HUES48 (cell line): ENCODE data around the gene ANGPT4.
"Not testable (repeated sequence)": the region's sequence is repeated elsewhere in the genome, so short reads cannot be mapped to it uniquely, and the experiment has no call there.

Experiments used
- H3K27ac ChIP-seq: one replicate; pipeline ENCODE4 v1.7.0; 2013; ENCODE audit warnings: low read depth, low read length, inconsistent platforms
- H3K27me3 ChIP-seq: 2 replicates; pipeline ENCODE4 v1.6.1; 2013; ENCODE audit warnings: mild to moderate bottlenecking, low read length; ENCODE audit not compliant: control insufficient read depth, insufficient read depth
- H3K36me3 ChIP-seq: 2 replicates; pipeline ENCODE4 v1.6.1; 2013; ENCODE audit warnings: low read length; ENCODE audit not compliant: control insufficient read depth, insufficient read depth
- H3K4me1 ChIP-seq: 2 replicates; pipeline ENCODE4 v1.6.1; 2013; ENCODE audit warnings: mild to moderate bottlenecking, low read length; ENCODE audit not compliant: control insufficient read depth, insufficient read depth
- H3K4me3 ChIP-seq: 2 replicates; pipeline ENCODE4 v1.5.1; 2013; ENCODE audit warnings: mild to moderate bottlenecking, low read depth, low read length
- H3K9ac ChIP-seq: 2 replicates; pipeline ENCODE4 v1.6.1; 2013; ENCODE audit warnings: mild to moderate bottlenecking, low read depth, low read length, moderate library complexity
- H3K9me3 ChIP-seq: 2 replicates; pipeline ENCODE4 v1.6.1; 2013; ENCODE audit warnings: low read length; ENCODE audit not compliant: control insufficient read depth, insufficient read depth

ANGPT4 gene

DNA sequence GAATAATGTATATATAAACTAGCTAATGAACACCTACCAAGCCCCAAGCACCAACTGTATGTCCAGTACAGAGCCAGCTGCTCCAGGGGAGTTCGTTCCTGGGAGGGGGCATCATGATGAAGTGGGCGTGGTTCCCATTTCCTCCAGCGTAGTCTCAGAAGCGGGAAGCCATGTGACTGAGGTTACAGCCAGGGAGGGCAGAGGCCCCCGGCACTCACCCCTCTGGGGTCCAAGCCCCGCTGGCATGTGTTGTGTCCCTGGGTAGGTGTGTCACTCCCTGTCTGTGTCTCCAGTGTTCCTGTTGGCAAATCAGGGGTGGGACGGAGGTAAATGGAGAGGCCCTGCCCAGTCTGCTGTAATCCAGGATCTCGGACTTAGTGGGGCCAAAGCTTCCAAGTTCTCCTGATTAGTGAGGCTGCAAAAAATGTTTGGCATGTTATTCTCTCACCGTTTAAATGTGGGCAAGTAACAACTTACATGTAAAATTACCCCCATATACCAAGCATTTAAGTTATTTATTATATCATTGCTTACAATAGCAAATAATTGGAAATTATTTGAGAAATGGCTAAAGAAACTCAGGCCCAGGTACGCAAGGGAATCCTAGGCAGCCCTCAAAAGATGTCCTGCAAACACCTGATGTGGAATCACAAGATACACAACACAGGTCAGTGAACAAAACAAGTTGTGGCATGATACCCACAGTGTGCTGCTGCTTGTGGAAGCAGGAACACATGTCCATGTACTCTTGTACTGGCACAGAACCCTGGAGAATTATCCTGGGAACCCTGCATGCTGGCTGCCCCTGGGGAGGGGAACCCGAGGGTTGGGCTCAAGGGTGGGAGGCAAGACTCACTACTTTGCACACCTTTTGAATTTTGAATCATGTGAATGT, 60.4 kb downstream of the ANGPT4 start:
- Histone ChIP-seq H3K27me3 (no peaks in the 10 kb centered on the region), H3K9me3 (no peaks in the 10 kb centered on the region), H3K36me3 (no peaks in the 10 kb centered on the region), H3K4me1 (no peaks in the 10 kb centered on the region), H3K27ac (no peak overlapping the region), H3K4me3 (no peak overlapping the region), H3K9ac (no peak overlapping the region)

DNA sequence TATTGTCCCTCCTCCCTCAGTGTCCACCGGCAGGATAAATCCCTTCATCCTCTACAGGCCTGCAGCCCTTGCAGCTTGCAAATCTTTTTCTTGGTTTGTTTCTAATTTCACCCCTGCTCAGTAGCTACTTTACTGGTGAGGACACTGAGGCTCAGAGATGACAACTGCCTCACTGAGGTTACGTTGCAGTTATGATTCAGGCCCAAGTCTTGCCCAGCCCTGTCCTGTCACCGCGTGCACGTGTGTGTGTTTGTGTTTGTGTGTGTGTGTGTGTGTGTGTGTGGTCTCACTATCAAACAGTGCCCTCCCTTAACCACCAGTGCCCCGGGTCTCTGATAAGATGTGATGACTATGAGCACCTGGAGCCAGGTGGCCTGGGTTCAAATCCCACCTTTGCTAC, 61.5 kb downstream of the ANGPT4 start:
- H3K9me3 ChIP-seq = no peaks in the 10 kb centered on the region
- no peaks in the 10 kb centered on the region for H3K27me3 ChIP-seq
- no peak overlapping the region for H3K27ac ChIP-seq
- no peak overlapping the region for H3K4me3 ChIP-seq
- H3K4me1 ChIP-seq = no peaks in the 10 kb centered on the region
- H3K36me3 ChIP-seq = no peaks in the 10 kb centered on the region
- no peak overlapping the region for H3K9ac ChIP-seq

DNA sequence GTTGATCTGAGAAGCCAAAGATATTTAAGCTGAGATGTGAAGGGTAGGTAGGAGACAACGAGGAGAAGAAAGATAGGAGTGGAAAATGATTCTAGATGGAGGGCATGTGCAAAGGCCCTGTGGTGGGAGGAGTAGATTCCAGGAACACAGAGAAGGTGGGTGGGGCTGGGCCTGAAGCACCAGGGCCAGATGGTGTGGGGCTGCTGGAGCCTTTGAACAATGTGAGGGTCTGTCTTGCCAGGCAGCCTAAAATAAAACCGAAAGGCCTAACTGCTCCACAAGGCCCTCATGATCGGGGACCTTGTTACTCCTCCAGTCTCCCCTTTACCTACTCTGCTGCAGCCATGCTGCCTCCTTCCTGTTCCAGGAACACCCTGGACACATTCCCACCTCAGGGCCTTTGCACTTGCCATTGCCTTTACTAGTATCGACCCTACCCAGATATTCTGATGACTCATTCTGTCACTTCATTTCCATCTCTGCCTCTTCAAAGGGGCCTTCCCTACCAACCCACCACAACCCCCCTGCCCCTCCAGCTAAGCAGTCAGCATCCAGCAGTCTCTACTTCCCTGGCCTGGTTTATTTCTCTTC, 62.6 kb downstream of the ANGPT4 start:
- H3K36me3 ChIP-seq = no peaks in the 10 kb centered on the region

DNA sequence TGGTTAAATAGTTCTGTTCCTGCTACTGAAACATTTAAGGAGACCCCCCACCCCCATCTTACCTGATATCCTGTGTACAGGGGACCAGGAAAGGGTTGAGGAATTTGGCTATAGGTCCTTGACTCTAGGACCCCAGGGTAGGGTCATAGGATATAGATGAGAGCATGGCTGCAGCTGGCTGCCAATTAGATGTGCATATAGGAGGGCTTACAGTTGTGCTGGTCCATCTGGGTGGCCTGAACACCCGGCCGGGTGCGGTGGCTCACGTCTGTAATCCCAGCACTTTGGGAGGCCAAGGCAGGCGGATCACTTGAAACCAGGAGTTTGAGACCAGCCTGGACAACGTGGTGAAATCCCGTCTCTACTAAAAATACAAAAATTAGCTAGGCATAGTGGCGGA, 67.4 kb downstream of the ANGPT4 start:
- not testable (repeated sequence) for H3K36me3 ChIP-seq, H3K27me3 ChIP-seq, H3K9ac ChIP-seq, H3K27ac ChIP-seq, H3K9me3 ChIP-seq, H3K4me3 ChIP-seq
- H3K4me1 ChIP-seq = peaks cover 13% of the 10 kb centered on the region

More for the DNA sequence above, 62.6 kb downstream of the ANGPT4 start:
- H3K27ac ChIP-seq = no peak overlapping the region
- no peak overlapping the region for H3K9ac ChIP-seq
- no peak overlapping the region for H3K4me3 ChIP-seq
- no peaks in the 10 kb centered on the region for H3K4me1 ChIP-seq
- H3K9me3 ChIP-seq = no peaks in the 10 kb centered on the region
- H3K27me3 ChIP-seq = no peaks in the 10 kb centered on the region

DNA sequence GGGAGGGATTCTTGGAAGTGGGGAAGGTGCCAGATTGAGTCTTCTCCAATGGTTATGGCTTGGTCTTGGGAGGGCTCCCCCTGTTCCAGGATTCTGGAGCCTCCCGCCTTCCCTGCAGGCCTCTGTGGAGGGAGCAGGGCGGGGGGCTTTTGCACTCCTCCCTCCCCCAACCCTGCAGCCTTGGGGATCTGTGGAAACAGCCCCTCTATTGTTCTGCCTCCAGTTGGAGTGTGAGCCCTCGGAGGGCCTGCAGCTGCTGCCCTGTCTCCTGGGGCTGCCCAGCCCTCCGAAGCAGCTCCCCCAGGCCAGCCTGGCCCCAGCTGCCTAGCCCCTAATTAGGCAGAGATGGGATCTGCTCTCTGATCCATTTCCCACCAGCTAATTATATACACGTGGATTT, 67.9 kb downstream of the ANGPT4 start:
- H3K27me3 ChIP-seq = peaks cover 4% of the 10 kb centered on the region; the same call in 1 of the 2 replicates
- no peaks in the 10 kb centered on the region for H3K36me3 ChIP-seq
- no peak overlapping the region for H3K4me3 ChIP-seq
- no peaks in the 10 kb centered on the region for H3K9me3 ChIP-seq
- H3K27ac ChIP-seq = no peak overlapping the region
- H3K4me1 ChIP-seq = peaks cover 14% of the 10 kb centered on the region
- no peak overlapping the region for H3K9ac ChIP-seq

DNA sequence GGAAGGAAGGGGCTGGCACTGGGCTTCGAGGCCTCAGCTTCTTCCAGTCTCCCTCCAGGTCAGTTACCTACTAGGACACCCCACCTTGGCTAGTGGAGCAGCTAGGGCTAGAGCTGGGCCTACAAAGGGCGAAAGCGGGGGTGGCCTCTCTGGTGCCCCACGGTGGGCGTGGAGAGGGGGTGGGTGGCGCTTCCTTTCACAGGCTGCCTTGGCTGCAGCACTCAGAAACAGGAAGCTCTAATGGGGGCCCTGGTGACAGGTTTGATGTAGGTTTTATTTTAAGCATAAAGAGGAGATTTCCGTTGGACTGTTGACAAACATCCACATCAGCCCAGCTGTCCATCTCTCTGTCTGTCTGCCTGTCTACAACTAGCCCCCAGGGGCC, 69.2 kb downstream of the ANGPT4 start:
- Histone ChIP-seq H3K27ac (no peak overlapping the region), H3K9ac (no peak overlapping the region), H3K4me1 (peaks cover 19% of the 10 kb centered on the region), H3K9me3 (no peaks in the 10 kb centered on the region), H3K36me3 (no peaks in the 10 kb centered on the region), H3K27me3 (peaks cover 15% of the 10 kb centered on the region), H3K4me3 (no peak overlapping the region)

DNA sequence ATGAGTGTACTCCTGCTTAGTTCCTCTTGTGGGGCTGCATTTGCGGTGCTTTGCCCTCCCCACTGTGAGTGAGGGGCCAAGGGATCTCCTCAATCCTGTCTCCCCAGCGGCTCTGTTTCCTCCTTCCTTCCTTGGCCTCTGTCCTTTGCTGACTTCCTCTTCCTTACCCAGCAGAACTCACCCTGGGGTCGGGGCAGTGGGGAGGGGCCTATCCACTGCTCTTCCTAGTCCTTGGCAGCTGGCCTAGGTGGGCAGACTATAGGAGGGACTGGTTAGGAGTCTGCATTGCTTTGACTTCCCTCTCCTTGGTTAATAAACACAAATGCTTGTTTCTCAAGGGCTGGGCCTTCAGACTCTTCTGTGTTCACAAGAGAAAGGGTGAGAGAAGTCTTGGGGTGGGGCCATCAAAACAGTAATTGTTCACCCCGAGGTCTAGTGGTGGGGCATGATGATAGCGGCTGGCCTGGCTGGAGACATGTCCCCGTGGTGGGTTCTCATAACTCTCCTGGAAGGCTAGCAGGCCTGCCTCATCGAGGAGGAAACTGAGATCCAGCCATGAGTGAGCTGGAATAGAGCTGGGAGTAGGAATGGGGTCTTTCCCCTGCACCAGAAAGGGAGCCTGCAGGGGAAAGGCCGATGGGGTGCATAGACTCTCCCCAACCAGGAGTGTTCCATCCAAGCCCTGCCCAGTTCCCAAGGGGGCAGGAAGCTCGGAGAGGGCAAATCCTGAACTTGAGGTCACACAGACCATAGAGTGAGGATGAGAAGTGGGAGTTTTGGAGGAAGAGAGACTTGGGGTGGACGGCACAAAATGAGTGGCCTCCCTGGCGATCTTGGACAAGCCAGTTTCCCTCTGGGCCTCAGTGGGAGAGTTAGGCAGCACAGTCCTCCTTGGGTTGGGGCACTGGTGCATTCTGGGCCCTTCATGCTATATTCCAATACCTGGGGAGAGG, 69.9 kb downstream of the ANGPT4 start:
- Histone ChIP-seq H3K4me3 (no peak overlapping the region), H3K4me1 (peaks cover 19% of the 10 kb centered on the region), H3K27ac (no peak overlapping the region)

DNA sequence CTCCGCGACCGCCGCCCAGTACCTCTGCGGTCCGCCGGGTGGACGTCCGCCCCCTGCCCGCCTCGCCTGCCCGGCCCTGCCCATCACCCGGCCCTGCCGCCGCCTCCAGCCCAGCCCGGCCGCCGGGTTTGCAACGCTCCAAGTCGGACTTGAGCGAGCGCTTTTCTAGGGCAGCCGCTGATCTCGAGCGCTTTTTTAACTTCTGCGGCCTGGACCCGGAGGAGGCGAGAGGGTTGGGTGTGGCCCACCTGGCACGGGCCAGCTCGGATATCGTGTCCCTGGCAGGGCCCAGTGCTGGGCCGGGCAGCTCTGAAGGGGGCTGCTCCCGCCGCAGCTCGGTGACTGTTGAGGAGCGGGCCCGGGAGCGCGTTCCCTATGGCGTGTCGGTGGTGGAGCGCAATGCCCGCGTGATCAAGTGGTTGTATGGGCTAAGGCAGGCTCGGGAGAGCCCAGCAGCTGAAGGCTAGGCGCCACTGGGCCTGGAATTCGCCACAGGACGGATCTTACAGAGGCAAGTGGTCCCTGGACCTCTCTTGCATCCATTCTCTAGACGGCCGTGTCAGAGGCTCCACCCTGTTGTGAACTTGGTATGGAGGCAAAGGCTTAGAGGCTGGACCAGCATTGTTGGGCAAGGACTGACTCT, 70.8 kb downstream of the ANGPT4 start:
- peak overlapping the region; percentile 72; the same call in 1 of the 2 replicates for H3K4me3 ChIP-seq

More for the DNA sequence above, 69.9 kb downstream of the ANGPT4 start:
- no peaks in the 10 kb centered on the region for H3K9me3 ChIP-seq
- peaks cover 18% of the 10 kb centered on the region for H3K27me3 ChIP-seq
- H3K36me3 ChIP-seq = no peaks in the 10 kb centered on the region
- no peak overlapping the region for H3K9ac ChIP-seq

DNA sequence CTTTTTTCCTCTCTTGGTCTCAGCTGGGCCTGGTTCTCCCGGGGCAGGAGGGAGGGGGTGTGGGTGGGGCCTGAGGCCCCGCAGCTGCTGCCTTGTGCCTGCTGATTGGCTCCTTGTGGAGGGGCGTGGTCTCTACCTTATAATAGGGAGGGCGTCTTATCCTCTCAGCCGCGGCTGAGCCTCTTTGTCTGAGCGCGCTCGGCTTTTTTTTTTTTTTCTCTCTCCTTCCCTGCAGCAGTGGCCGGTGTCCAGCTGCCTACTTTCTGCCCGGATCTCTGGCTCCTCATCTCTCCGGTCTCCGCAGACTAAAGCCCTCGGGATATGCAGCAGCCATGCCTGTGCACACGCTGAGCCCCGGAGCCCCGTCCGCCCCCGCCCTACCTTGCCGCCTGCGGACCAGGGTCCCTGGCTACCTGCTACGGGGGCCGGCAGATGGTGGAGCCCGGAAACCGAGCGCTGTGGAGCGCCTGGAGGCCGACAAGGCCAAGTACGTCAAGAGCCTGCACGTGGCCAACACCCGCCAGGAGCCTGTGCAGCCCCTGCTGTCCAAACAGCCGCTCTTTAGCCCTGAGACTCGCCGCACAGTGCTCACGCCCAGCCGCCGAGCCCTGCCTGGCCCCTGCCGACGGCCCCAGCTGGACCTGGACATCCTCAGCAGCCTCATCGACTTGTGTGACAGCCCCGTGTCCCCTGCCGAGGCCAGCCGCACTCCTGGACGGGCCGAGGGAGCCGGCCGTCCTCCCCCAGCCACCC, 71.5 kb downstream of the ANGPT4 start:
- H3K27ac ChIP-seq = no peak overlapping the region
- H3K9ac ChIP-seq = peak overlapping the region; percentile 63; the same call in 1 of the 2 replicates
- H3K9me3 ChIP-seq = no peaks in the 10 kb centered on the region
- H3K4me1 ChIP-seq = peaks cover 25% of the 10 kb centered on the region
- H3K36me3 ChIP-seq = no peaks in the 10 kb centered on the region
- H3K4me3 ChIP-seq = peak overlapping the region; percentile 72
- H3K27me3 ChIP-seq = peaks cover 24% of the 10 kb centered on the region

More for the DNA sequence above, 70.8 kb downstream of the ANGPT4 start:
- Histone ChIP-seq H3K36me3 (no peaks in the 10 kb centered on the region), H3K27ac (no peak overlapping the region), H3K9me3 (no peaks in the 10 kb centered on the region), H3K4me1 (peaks cover 24% of the 10 kb centered on the region), H3K9ac (no peak overlapping the region), H3K27me3 (peaks cover 23% of the 10 kb centered on the region)

DNA sequence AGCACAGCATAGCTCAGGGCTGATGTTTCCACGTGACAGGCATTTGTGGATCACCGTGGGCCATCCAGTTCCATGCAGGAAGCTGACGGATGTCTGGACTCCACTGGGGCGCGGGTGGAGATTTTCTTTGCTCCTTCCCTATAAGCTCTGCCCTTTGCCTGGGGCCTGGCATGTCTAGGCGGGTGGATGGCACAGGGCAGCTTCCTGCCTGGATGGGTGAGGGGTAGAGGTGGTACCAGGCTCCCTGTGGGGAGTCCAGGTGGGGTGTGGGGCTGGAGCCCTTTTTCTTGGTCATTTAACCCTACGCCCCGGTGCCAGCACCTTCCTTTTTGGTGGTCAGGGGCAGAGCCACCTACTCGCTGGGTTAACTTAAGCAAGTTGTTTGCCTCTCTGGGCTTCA, 72.2 kb downstream of the ANGPT4 start:
- peaks cover 25% of the 10 kb centered on the region for H3K4me1 ChIP-seq
- H3K27me3 ChIP-seq = peaks cover 24% of the 10 kb centered on the region
- no peak overlapping the region for H3K27ac ChIP-seq

More for the DNA sequence above, 72.2 kb downstream of the ANGPT4 start:
- H3K36me3 ChIP-seq = no peaks in the 10 kb centered on the region
- no peak overlapping the region for H3K4me3 ChIP-seq
- no peaks in the 10 kb centered on the region for H3K9me3 ChIP-seq
- H3K9ac ChIP-seq = no peak overlapping the region
